Activated naive CD8-positive, alpha-beta T cell (primary cell): ENCODE results near the gene WDR37.

Source experiments
- H3K27ac Mint-ChIP-seq: one replicate; pipeline ENCODE4 v1.8.0; 2021; ENCODE audit warnings: mixed read lengths
- H3K27me3 Mint-ChIP-seq: one replicate; pipeline ENCODE4 v1.8.0; 2021; ENCODE audit warnings: mixed read lengths
- H3K36me3 Mint-ChIP-seq: one replicate; pipeline ENCODE4 v1.8.0; 2021; ENCODE audit warnings: mixed read lengths
- H3K4me1 Mint-ChIP-seq: one replicate; pipeline ENCODE4 v1.8.0; 2021; ENCODE audit warnings: low read depth, mixed read lengths
- H3K4me3 Mint-ChIP-seq: one replicate; pipeline ENCODE4 v1.8.0; 2021; ENCODE audit warnings: mild to moderate bottlenecking, mixed read lengths
- H3K9me3 Mint-ChIP-seq: one replicate; pipeline ENCODE4 v1.8.0; 2021; ENCODE audit warnings: low read depth, mixed read lengths

The WDR37 gene

GRCh38 chr10:1074748-1075308 lies 18.6 kb downstream of the WDR37 start:
- Mint-ChIP-seq H3K36me3 (peaks cover under 1% of the 10 kb centered on the region), H3K4me3 (no peak overlapping the region), H3K27me3 (no peaks in the 10 kb centered on the region), H3K27ac (no peak overlapping the region), H3K4me1 (peaks cover 18% of the 10 kb centered on the region), H3K9me3 (no peaks in the 10 kb centered on the region)

GRCh38 chr10:1078668-1079067 lies 22.5 kb downstream of the WDR37 start:
- Mint-ChIP-seq H3K9me3 (no peaks in the 10 kb centered on the region), H3K4me1 (peaks cover 13% of the 10 kb centered on the region), H3K36me3 (peaks cover 5% of the 10 kb centered on the region), H3K27me3 (no peaks in the 10 kb centered on the region), H3K27ac (no peak overlapping the region), H3K4me3 (no peak overlapping the region)

- Mint-ChIP-seq H3K4me3 (no peak overlapping the region), H3K36me3 (peaks cover 11% of the 10 kb centered on the region), H3K27ac (no peak overlapping the region), H3K9me3 (no peaks in the 10 kb centered on the region), H3K4me1 (peaks cover 8% of the 10 kb centered on the region), H3K27me3 (no peaks in the 10 kb centered on the region)
Observed at GRCh38 chr10:1083581-1083980, 27.4 kb downstream of the WDR37 start.

GRCh38 chr10:1084011-1084950 lies 28.1 kb downstream of the WDR37 start:
- Mint-ChIP-seq H3K27ac (no peak overlapping the region), H3K4me3 (no peak overlapping the region), H3K9me3 (no peaks in the 10 kb centered on the region), H3K4me1 (peaks cover 8% of the 10 kb centered on the region), H3K36me3 (peaks cover 11% of the 10 kb centered on the region), H3K27me3 (no peaks in the 10 kb centered on the region)

GRCh38 chr10:1085258-1085657 lies 29.1 kb downstream of the WDR37 start:
- Mint-ChIP-seq H3K27me3 (no peaks in the 10 kb centered on the region), H3K4me3 (no peak overlapping the region), H3K36me3 (peaks cover 12% of the 10 kb centered on the region), H3K27ac (no peak overlapping the region), H3K4me1 (peaks cover 8% of the 10 kb centered on the region), H3K9me3 (no peaks in the 10 kb centered on the region)

GRCh38 chr10:1086787-1087186 lies 30.6 kb downstream of the WDR37 start:
- peak overlapping the region; percentile 58 for H3K27ac Mint-ChIP-seq
- peaks cover 11% of the 10 kb centered on the region for H3K36me3 Mint-ChIP-seq
- no peak overlapping the region for H3K4me3 Mint-ChIP-seq
- H3K4me1 Mint-ChIP-seq: peaks cover 7% of the 10 kb centered on the region
- no peaks in the 10 kb centered on the region for H3K27me3 Mint-ChIP-seq
- H3K9me3 Mint-ChIP-seq: no peaks in the 10 kb centered on the region

GRCh38 chr10:1089017-1089689 lies 33.0 kb downstream of the WDR37 start:
- Mint-ChIP-seq H3K27ac (peak overlapping the region; percentile 70), H3K4me3 (no peak overlapping the region), H3K36me3 (peaks cover 11% of the 10 kb centered on the region), H3K27me3 (no peaks in the 10 kb centered on the region), H3K4me1 (peaks cover 12% of the 10 kb centered on the region), H3K9me3 (no peaks in the 10 kb centered on the region)

GRCh38 chr10:1090696-1091095 lies 34.5 kb downstream of the WDR37 start:
- Mint-ChIP-seq H3K27ac (no peak overlapping the region), H3K27me3 (no peaks in the 10 kb centered on the region), H3K9me3 (no peaks in the 10 kb centered on the region), H3K4me1 (peaks cover 12% of the 10 kb centered on the region), H3K4me3 (no peak overlapping the region), H3K36me3 (peaks cover 11% of the 10 kb centered on the region)

- Mint-ChIP-seq H3K36me3 (peaks cover 5% of the 10 kb centered on the region), H3K4me1 (peaks cover 6% of the 10 kb centered on the region), H3K4me3 (no peak overlapping the region), H3K27ac (no peak overlapping the region), H3K9me3 (no peaks in the 10 kb centered on the region), H3K27me3 (no peaks in the 10 kb centered on the region)
Observed at GRCh38 chr10:1093696-1094095, 37.5 kb downstream of the WDR37 start.

- Mint-ChIP-seq H3K36me3 (peaks cover 4% of the 10 kb centered on the region), H3K27me3 (no peaks in the 10 kb centered on the region), H3K4me1 (peaks cover 6% of the 10 kb centered on the region), H3K4me3 (no peak overlapping the region), H3K9me3 (no peaks in the 10 kb centered on the region), H3K27ac (no peak overlapping the region)
Observed at GRCh38 chr10:1094112-1095057, 38.2 kb downstream of the WDR37 start.

- Mint-ChIP-seq H3K9me3 (no peaks in the 10 kb centered on the region), H3K27ac (no peak overlapping the region), H3K36me3 (no peaks in the 10 kb centered on the region), H3K4me3 (no peak overlapping the region), H3K27me3 (no peaks in the 10 kb centered on the region), H3K4me1 (peaks cover 11% of the 10 kb centered on the region)
Observed at GRCh38 chr10:1095498-1095897, 39.3 kb downstream of the WDR37 start.

- Mint-ChIP-seq H3K27ac (no peak overlapping the region), H3K36me3 (peaks cover under 1% of the 10 kb centered on the region), H3K4me1 (peaks cover 11% of the 10 kb centered on the region), H3K27me3 (no peaks in the 10 kb centered on the region), H3K4me3 (no peak overlapping the region), H3K9me3 (no peaks in the 10 kb centered on the region)
Observed at GRCh38 chr10:1096287-1096889, 40.2 kb downstream of the WDR37 start.

- Mint-ChIP-seq H3K4me3 (no peak overlapping the region), H3K27me3 (no peaks in the 10 kb centered on the region), H3K9me3 (no peaks in the 10 kb centered on the region), H3K27ac (no peak overlapping the region), H3K4me1 (peaks cover 20% of the 10 kb centered on the region), H3K36me3 (peaks cover 6% of the 10 kb centered on the region)
Observed at GRCh38 chr10:1097436-1097835, 41.3 kb downstream of the WDR37 start.

GRCh38 chr10:1100143-1100542 lies 44.0 kb downstream of the WDR37 start:
- Mint-ChIP-seq H3K9me3 (no peaks in the 10 kb centered on the region), H3K27ac (no peak overlapping the region), H3K4me1 (peaks cover 20% of the 10 kb centered on the region), H3K4me3 (no peak overlapping the region), H3K27me3 (no peaks in the 10 kb centered on the region), H3K36me3 (peaks cover 8% of the 10 kb centered on the region)
